HEK293T (cell line): ENCODE results near the gene SPC25.

Source experiments
- ARNT ChIP-seq: fragments of 450-650 bp; IDR thresholded peaks from 2 replicates; pipeline ENCODE4 v1.6.1; 2017; ENCODE audit warnings: mild to moderate bottlenecking
- BHLHE40 ChIP-seq: fragments of 450-650 bp; IDR thresholded peaks from 2 replicates; pipeline ENCODE4 v1.6.1; 2016; ENCODE audit warnings: mild to moderate bottlenecking, moderate library complexity, borderline replicate concordance
- ELF4 ChIP-seq: fragments of 450-650 bp; IDR thresholded peaks from 2 replicates; pipeline ENCODE4 v1.6.1; 2017; ENCODE audit warnings: antibody characterized with exemption
- FOXA1 ChIP-seq: fragments of 450-650 bp; IDR thresholded peaks from 2 replicates; pipeline ENCODE4 v1.6.1; 2016; ENCODE audit warnings: mild to moderate bottlenecking
- FOXK2 ChIP-seq: fragments of 450-650 bp; IDR thresholded peaks from 2 replicates; pipeline ENCODE4 v1.6.1; 2016; ENCODE audit warnings: mild to moderate bottlenecking
- HDGF ChIP-seq: fragments of 450-650 bp; IDR thresholded peaks from 2 replicates; pipeline ENCODE4 v1.6.1; 2017; ENCODE audit warnings: antibody characterized with exemption, borderline replicate concordance
- SP1 ChIP-seq: fragments of 450-650 bp; IDR thresholded peaks from 2 replicates; pipeline ENCODE4 v1.6.1; 2017
- SUZ12 ChIP-seq: fragments of 450-650 bp; IDR thresholded peaks from 2 replicates; pipeline ENCODE4 v1.6.1; 2016; ENCODE audit warnings: mild to moderate bottlenecking

- TF ChIP-seq ARNT (no peak), HDGF (no peak), SP1 (no peak), FOXA1 (no peak), SUZ12 (no peak), ELF4 (no peak), BHLHE40 (no peak), FOXK2 (no peak)
Observed at GRCh38 chr2:168831662-168832061, 58.6 kb downstream of the SPC25 start.
